ENCODE data around the gene ZFP91.
A peak's percentile ranks its signal among the peaks of the same experiment; 100 is the strongest.

The ZFP91 gene

GRCh38 chr11:58636587-58636986, 57.7 kb downstream of the ZFP91 start:
- DNase-seq: peak; percentile 9

GRCh38 chr11:58637371-58637770, 58.5 kb downstream of the ZFP91 start:
- DNase-seq: no peak

DNA sequence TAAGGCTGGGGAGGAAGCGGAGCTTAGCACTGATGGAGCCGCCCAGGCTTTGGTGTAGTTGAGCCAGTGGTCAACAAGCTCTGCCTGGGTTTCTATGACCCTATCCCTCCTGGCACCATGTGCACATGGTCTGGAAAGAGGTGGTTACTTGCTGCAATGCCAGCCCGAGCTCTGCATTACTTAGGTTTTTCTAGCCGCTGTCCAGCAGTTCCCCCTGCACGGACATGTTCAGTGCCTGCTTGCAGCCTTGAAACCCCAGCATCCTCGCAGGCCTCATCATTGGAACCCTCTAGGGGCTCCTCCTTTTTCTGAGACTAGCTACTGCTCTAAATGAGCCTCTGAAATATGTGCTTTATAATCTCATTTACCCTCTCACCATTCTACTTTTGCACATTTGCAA, 60.2 kb downstream of the ZFP91 start:
- DNase-seq: no peak

DNA sequence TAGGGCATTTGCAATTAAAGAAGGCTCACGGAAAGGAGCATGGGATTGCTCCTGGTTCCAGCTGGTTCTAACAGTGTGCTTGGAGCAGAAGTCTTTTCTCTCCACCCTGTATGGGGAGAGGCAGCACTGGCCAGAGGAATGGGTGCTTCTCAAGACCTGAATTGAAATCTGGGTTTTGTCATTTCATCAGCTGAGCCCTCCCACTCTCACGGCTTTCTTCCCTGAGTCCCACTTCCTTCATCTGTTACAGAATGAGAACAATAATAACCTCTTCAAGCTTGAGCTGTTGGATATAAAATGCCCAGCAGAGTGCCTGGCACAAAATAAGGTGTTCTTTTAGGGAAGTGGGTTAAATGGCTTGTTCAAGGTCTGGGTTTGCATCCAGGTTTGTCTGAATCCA, 60.8 kb downstream of the ZFP91 start:
- no peak for DNase-seq

- no peak for DNase-seq
Measured at GRCh38 chr11:58640386-58641023, 61.6 kb downstream of the ZFP91 start.

GRCh38 chr11:58641341-58641740, 62.5 kb downstream of the ZFP91 start:
- DNase-seq: no peak

DNA sequence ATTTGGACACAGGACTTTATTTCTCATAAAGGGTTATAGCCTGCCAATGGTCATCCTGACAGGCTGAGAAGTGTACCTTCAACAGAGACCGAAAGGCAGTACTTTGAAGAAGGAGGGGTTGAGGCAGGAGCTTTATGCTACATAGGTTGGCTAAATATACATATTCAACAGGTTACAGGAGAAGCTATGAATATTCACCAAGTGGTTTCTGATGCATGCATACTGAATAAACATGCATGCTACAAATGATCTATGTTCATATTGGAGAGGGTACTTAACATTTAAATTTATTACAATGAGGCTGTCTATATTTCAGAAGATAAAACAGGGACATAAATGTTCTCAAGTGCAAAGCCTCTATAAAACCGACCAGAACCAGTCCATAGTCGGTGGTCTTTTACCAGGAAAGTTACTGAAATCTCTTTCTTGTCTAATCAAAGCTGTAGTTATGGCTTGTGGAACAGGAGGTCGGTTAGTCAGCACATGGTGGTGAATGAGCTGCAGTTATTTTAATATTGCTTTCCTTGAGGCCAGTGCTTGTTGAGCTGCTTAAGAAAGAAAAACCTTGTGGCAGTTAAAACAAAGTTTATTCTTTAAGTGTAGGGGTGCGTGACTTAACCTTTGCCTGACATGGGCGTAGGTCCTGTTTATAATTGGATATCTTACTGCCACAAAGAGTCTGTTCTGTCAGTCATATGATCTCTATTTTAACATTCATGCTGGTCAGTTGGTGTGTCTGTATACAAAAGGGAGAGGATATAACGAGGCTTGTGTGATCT, 63.1 kb downstream of the ZFP91 start:
- DNase-seq: no peak

GRCh38 chr11:58645854-58646253, 67.0 kb downstream of the ZFP91 start:
- DNase-seq: no peak

DNA sequence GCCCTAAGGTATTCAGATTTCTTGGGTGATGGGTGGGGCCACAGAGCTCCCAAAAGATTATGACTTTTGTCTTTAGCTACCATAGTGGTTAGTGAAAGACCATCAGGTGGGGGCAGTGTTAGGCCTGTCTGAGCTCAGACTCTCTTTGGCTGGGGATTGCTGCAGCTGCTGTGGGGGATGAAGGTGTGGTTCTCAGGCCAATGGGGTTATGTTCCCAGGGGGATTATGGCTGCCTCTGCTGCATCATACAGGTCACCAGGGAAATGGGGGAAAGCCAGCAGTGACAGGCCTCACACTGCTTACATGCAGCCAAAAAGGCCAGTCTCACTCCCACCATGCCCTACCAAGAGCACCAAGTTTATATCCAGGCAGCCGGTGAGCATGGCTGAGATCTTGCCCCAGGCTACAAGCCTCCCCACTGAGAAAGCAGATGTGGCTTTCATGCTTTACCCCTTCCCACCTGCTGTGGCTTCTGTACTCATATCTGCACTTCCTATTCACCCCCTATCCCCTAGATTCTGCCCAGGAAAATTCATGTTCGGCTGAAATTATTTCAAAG, 68.4 kb downstream of the ZFP91 start:
- peak; percentile 91 for DNase-seq

GRCh38 chr11:58647866-58648265, 69.0 kb downstream of the ZFP91 start:
- DNase-seq: no peak

GRCh38 chr11:58649623-58650022, 70.8 kb downstream of the ZFP91 start:
- DNase-seq: no peak

DNA sequence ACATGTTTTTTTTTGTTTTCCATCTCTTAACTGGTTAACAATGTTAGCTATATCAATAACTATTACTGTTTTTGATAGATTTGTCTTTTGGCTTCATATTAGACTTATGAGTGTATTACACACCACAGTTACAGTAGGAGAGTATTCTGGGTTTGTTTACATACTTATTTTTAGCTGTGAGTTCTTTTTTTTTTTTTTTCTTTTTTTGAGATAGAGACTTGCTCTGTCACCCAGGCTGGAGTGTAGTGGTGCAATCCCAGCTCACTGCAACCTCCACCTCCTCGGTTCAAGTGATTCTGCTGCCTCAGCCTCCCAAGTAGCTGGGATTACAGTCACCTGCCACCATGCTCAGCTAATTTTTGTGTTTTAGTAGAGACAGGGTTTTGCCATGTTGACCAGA, 71.6 kb downstream of the ZFP91 start:
- no peak for DNase-seq

DNA sequence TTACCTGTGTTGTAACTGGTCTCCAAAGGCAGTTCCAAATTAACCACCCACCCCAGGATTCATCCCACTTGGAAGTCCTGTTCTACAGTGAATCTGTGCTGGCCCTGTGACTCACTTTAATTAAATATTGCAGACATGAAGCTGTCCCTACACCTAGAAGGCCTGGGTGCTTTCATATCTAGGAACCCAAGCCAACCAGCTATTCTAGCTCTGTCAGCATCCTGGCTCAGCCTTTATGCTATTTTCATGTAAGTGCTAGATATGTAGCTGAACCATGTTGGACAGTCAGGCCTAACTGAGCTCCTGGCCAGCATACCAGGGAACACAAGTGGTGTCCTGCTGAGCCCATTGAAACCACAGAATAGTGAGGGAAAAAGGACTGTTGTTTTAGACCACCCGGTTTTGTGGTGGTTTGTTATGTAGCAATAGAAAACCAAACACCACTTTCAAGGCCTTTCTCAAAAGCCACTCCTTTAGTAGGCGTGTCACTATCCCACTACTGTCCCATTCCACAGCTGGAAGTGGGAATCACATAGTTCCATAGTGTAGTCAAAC, 73.9 kb downstream of the ZFP91 start:
- DNase-seq: no peak

DNA sequence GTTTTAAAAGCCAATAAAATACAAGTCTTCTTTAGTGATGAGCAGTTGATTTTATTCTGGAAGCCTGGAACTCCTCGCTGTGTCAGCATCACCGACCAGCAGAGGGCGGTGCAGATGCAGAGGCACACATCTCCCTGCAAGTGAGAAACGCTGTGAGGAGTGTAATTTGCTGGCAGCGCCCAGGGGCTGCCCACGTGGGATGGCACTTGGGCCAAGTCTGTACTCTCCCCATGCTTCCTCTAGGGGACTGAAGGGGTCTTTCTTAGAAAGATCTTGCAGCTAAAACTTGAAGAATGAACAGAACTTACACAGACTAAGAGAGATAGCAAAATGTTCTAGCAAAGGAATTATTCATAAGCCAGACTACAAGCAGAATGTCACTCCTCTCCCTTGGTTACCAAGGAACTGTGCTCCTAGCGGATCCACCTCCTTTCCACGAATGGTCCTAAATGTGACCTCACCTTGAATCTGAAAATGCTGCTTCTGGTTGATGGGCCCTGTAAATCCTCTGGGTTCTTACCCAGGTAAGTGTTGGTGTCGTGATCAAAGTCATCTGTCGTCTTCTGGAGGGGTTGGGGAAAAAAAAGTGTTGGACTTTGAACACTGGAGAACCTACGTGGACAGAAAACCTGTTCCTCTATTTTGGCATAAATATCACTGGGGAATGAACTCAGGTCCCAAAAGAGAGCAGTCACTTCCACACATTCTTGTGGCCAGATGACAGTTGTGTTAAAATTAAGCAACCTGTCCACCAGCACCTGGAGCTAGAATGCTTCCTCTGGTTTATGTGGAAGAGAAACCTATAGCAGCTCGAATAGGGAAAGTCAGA, 75.4 kb downstream of the ZFP91 start:
- DNase-seq: peak; percentile 88

DNA sequence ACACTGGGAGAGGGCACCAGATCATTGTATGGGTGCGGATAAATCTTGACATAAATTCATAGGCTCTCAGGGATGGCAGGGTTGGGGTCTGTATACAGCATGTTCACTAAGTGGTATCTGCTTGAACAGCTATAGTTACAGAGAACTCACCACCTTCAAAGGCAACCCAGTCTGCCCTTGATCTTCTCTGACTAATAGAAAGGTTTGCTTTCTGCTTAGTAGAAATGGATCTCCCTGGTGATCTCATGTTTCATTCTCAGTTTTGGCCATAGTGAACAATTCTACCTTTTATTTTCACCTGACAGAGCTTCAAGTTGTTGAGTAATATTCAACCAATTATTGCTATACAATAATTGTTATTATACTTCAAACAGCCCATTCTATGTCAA, 76.0 kb downstream of the ZFP91 start:
- DNase-seq: no peak

DNA sequence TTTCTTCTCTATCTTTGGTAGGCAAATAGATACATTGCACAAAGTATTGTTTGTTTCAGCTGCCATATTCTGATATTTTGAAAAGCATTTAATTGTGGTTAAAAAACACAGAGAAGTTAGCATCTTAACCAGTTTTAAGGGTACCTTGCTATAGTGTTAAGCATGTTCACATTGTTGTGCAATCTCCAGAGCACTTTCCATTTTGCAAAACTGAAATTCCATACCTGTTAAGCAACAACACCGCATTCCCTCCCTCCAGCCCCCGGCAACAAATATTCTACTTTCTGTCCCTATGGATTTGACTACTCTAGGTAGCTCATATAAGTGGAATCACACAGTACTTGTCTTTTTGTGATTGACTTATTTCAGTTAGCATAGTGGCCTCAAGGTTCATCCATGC, 77.5 kb downstream of the ZFP91 start:
- DNase-seq: no peak

- DNase-seq: no peak
Measured at GRCh38 chr11:58658623-58659022, 79.8 kb downstream of the ZFP91 start.

GRCh38 chr11:58659404-58659803, 80.5 kb downstream of the ZFP91 start:
- no peak for DNase-seq

DNA sequence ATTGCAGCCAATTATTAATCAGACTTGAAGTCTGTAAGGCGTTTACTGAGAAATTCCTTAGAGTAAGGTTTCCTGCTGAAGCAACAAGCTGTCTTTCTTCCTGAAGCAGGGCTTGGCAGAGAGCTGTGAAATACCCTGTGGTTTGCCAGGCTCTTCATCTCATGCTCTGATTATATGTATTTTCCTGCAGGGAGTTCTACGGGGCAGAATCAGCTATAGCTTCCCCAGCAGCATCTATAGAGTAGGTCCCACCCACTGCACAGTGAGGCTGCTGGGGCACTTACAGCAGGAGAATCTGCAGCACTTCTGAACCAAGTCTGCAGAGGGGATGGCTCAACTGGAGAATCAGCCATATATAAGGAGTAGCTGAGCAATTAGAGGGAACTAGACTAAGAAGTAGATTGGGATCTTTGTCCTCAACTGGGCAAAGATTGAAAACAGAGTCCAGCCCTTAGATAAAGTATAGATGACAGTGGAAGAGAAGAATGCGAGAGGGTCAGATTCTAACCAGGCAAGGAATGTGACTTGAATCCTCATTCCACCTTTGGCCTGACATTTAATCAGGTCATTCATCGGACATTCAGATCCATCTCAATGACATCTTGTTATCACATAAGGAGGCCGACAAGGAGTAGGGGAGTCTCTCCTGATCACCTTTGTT, 81.2 kb downstream of the ZFP91 start:
- no peak for DNase-seq
